Parathyroid adenoma (tissue), 2 donors: ENCODE measurements around the gene OR2V2.

Experiments
- H2AFZ ChIP-seq: fragments of 300-600 bp; sonication (generic); one replicate; pipeline ENCODE4 v1.7.0; 2017; ENCODE audit warnings: antibody characterized with exemption, mild to moderate bottlenecking
- H3K27ac ChIP-seq: fragments of 300-600 bp; sonication (generic); one replicate; pipeline ENCODE4 v1.7.0; 2017
- H3K27me3 ChIP-seq: fragments of 300-600 bp; sonication (generic); one replicate; pipeline ENCODE4 v1.7.0; 2017; ENCODE audit warnings: low read length; ENCODE audit not compliant: control insufficient read depth, insufficient read depth
- H3K36me3 ChIP-seq: fragments of 300-600 bp; sonication (generic); one replicate; pipeline ENCODE4 v1.7.0; 2017; ENCODE audit warnings: low read length; ENCODE audit not compliant: control insufficient read depth, insufficient read depth
- H3K4me1 ChIP-seq: fragments of 300-600 bp; sonication (generic); one replicate; pipeline ENCODE4 v1.7.0; 2017; ENCODE audit warnings: control low read depth
- H3K4me2 ChIP-seq: fragments of 300-600 bp; sonication (generic); one replicate; pipeline ENCODE4 v1.7.0; 2017; ENCODE audit warnings: low read length
- H3K4me3 ChIP-seq: fragments of 300-600 bp; sonication (generic); one replicate; pipeline ENCODE4 v1.7.0; 2017; ENCODE audit warnings: low read depth, low read length
- H3K79me2 ChIP-seq: fragments of 300-600 bp; sonication (generic); one replicate; pipeline ENCODE4 v1.7.0; 2017; ENCODE audit warnings: control low read depth
- H3K9ac ChIP-seq: fragments of 300-600 bp; sonication (generic); one replicate; pipeline ENCODE4 v1.7.0; 2017; ENCODE audit warnings: mild to moderate bottlenecking
- H3K9me3 ChIP-seq: fragments of 300-600 bp; sonication (generic); one replicate; pipeline ENCODE4 v1.7.0; 2017; ENCODE audit warnings: low read length; ENCODE audit not compliant: control insufficient read depth
- TF ChIP-seq, protein P1 (sequence below): fragments of 300-600 bp; sonication (generic); IDR thresholded peaks from one replicate; pipeline ENCODE4 v1.7.0; 2017; ENCODE audit warnings: antibody characterized with exemption, mild to moderate bottlenecking
- donor health status: primary hyperparathyroidism.

Gene OR2V2

DNA sequence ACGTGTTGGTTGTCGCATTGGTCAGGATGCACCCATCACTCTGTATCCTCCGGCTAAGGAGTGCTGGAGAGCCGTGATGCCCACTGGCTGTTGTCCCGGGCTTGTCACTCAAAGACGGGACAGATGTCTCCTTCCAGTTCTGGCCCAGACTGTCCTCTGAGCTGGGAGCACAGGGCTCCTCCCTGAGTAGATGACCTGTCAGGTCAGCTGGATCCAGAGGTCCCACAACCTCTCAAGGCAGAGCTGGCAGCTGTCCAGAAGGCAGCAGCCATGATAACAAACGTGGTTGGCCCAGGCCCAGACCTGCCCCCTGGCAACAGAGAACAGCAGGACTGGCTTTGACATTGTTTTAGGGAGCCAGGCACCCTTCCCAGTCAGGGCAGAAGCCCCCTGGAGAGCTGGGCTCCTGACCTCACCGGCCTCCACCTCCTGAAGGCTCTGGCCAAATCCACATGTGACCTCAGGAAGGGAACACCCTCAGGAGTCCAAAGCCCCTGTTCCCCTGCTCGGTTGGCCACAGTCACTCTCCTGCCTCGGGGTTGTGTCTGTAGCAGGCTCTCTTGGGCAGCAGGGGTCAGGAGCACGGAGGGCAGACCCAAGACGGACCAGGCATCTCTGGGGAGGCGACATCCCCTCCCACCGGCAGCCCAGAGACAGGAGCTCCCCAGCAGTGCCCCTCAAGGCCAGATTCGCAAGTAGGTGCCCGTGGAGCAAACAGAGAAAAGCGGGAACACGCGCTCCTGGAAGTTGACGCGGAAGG is 47.3 kb downstream of the OR2V2 start:
- H3K27ac ChIP-seq = no peak overlapping the region
- no peaks in the 10 kb centered on the region for H3K79me2 ChIP-seq
- no peak overlapping the region for H3K4me2 ChIP-seq
- H3K27me3 ChIP-seq = no peaks in the 10 kb centered on the region
- H3K9ac ChIP-seq = no peak overlapping the region
- H3K4me3 ChIP-seq = no peak overlapping the region
- no peak overlapping the region for H2AFZ ChIP-seq
- H3K36me3 ChIP-seq = no peaks in the 10 kb centered on the region
- H3K9me3 ChIP-seq = no peaks in the 10 kb centered on the region
- TF ChIP-seq, protein P1, sequence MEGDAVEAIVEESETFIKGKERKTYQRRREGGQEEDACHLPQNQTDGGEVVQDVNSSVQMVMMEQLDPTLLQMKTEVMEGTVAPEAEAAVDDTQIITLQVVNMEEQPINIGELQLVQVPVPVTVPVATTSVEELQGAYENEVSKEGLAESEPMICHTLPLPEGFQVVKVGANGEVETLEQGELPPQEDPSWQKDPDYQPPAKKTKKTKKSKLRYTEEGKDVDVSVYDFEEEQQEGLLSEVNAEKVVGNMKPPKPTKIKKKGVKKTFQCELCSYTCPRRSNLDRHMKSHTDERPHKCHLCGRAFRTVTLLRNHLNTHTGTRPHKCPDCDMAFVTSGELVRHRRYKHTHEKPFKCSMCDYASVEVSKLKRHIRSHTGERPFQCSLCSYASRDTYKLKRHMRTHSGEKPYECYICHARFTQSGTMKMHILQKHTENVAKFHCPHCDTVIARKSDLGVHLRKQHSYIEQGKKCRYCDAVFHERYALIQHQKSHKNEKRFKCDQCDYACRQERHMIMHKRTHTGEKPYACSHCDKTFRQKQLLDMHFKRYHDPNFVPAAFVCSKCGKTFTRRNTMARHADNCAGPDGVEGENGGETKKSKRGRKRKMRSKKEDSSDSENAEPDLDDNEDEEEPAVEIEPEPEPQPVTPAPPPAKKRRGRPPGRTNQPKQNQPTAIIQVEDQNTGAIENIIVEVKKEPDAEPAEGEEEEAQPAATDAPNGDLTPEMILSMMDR = no peak
- H3K4me1 ChIP-seq = peaks cover 24% of the 10 kb centered on the region

GRCh38 chr5:181195249-181195761 is 47.9 kb downstream of the OR2V2 start:
- H3K4me1 ChIP-seq = peaks cover 26% of the 10 kb centered on the region
- no peak overlapping the region for H2AFZ ChIP-seq
- H3K4me3 ChIP-seq = no peak overlapping the region
- H3K27me3 ChIP-seq = no peaks in the 10 kb centered on the region
- no peaks in the 10 kb centered on the region for H3K36me3 ChIP-seq
- no peak overlapping the region for H3K4me2 ChIP-seq
- H3K9me3 ChIP-seq = no peaks in the 10 kb centered on the region
- TF ChIP-seq, protein P1 = no peak
- no peak overlapping the region for H3K27ac ChIP-seq
- no peaks in the 10 kb centered on the region for H3K79me2 ChIP-seq
- no peak overlapping the region for H3K9ac ChIP-seq

- H3K27me3 ChIP-seq = no peaks in the 10 kb centered on the region
- no peak overlapping the region for H3K4me2 ChIP-seq
- no peaks in the 10 kb centered on the region for H3K79me2 ChIP-seq
- no peak overlapping the region for H3K9ac ChIP-seq
- no peak overlapping the region for H3K4me3 ChIP-seq
- peaks cover 26% of the 10 kb centered on the region for H3K4me1 ChIP-seq
- H3K36me3 ChIP-seq = no peaks in the 10 kb centered on the region
- no peak overlapping the region for H2AFZ ChIP-seq
- TF ChIP-seq, protein P1 = no peak
- H3K27ac ChIP-seq = peak overlapping the region; percentile 13
- H3K9me3 ChIP-seq = no peaks in the 10 kb centered on the region
Observed at GRCh38 chr5:181197326-181197951, 50.1 kb downstream of the OR2V2 start.

DNA sequence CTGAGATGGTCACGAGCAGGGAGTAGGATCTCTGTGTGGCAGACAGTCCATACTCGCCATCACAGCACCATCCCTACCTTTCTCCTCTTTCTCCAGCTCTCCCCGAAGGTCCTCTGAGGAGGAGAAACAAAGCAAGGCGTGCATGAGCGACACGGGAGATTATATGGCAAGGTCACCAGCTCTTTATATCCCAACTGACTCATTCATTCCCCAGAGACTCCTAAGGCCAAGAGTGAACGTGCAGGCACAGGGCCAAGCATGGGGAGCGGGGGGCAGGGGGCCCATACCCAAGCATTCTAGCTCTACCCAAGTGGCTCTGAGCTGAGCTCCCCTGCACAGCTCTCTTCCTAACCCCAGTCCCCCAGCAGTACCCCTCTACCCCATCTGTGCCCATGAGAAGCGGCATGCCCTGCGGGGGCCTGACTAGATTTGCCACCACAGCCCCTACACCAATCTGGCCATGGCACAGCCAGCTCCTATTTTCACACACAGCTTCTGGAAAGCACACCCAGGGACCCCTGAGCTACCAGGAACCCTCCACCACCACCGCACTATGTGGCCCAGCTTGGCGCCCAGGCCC is 50.8 kb downstream of the OR2V2 start:
- H3K4me1 ChIP-seq = peaks cover 22% of the 10 kb centered on the region
- TF ChIP-seq, protein P1 = no peak

More for the DNA sequence above, 50.8 kb downstream of the OR2V2 start:
- peak overlapping the region; percentile 81 for H3K27ac ChIP-seq
- H3K9me3 ChIP-seq = no peaks in the 10 kb centered on the region
- H2AFZ ChIP-seq = no peak overlapping the region
- no peak overlapping the region for H3K4me3 ChIP-seq
- no peaks in the 10 kb centered on the region for H3K79me2 ChIP-seq
- H3K27me3 ChIP-seq = no peaks in the 10 kb centered on the region
- no peak overlapping the region for H3K9ac ChIP-seq
- no peaks in the 10 kb centered on the region for H3K36me3 ChIP-seq
- H3K4me2 ChIP-seq = no peak overlapping the region
